CD4-positive, alpha-beta T cell (primary cell): ENCODE data around the gene DOCK4. TPM values are rescaled to one million over a fixed set of nuclear protein-coding genes. Genes with fewer than 3 reads are reported as not detected.
A peak's percentile ranks its signal among the peaks of the same experiment; 100 is the strongest.
"Not testable (repeated sequence)": the region's sequence is repeated elsewhere in the genome, so short reads cannot be mapped to it uniquely, and the experiment has no call there.

Experiments
- ATAC-seq: fragments of 200-7000 bp; cut with Tn5 transposase; one replicate; pipeline ENCODE4 v1.10.0; 2022; ENCODE audit warnings: mild to moderate bottlenecking; ENCODE audit not compliant: poor library complexity
- CTCF ChIA-PET: fragments of 350-600 bp; sonication (Branson Sonifier 250); formaldehyde crosslinking; loops from one replicate; lab custom pipeline; 2021; ENCODE audit warnings: antibody characterized with exemption, inconsistent platforms; lab: Charles Lee
- POLR2A ChIA-PET: fragments of 350-600 bp; sonication (Branson Sonifier 250); formaldehyde crosslinking; loops from one replicate; lab custom pipeline; 2021; ENCODE audit warnings: antibody characterized with exemption, inconsistent platforms; lab: Charles Lee
- DNase-seq, 14 experiments: peaks; one replicate each; pipeline ENCODE4 v3.0.0-alpha.2; 2013 to 2020; ENCODE audit warnings: mixed read lengths in 2 of 14
- H3K27ac ChIP-seq, 2 donors: one replicate each; pipeline versions ENCODE4 v1.5.1 to v1.7.0; 2013; ENCODE audit warnings: low read length in 2 of 2, low read depth in 1 of 2, mild to moderate bottlenecking in 1 of 2
- H3K27me3 ChIP-seq, 2 experiments: 1 replicate in 1 of 2; 2 replicates in 1 of 2; pipeline versions ENCODE4 v1.6.1 to v1.7.0; 2013; ENCODE audit warnings: low read length in 2 of 2, control low read depth in 1 of 2, mild to moderate bottlenecking in 1 of 2, moderate library complexity in 1 of 2; ENCODE audit not compliant: insufficient read depth in 2 of 2, control insufficient read depth in 1 of 2
- H3K36me3 ChIP-seq: one replicate; pipeline ENCODE4 v1.6.1; 2013; ENCODE audit warnings: low read length, control low read depth; ENCODE audit not compliant: insufficient read depth
- H3K4me1 ChIP-seq: one replicate; pipeline ENCODE4 v1.6.1; 2013; ENCODE audit warnings: low read length, control low read depth; ENCODE audit not compliant: insufficient read depth
- H3K4me3 ChIP-seq: one replicate; pipeline ENCODE4 v1.5.1; 2013; ENCODE audit warnings: mild to moderate bottlenecking, low read length, moderate library complexity
- H3K9me3 ChIP-seq, 2 experiments: 1 replicate in 1 of 2; 2 replicates in 1 of 2; pipeline versions ENCODE4 v1.6.1 to v1.7.0; 2013; ENCODE audit warnings: low read length in 2 of 2, mild to moderate bottlenecking in 2 of 2, control low read depth in 1 of 2, moderate library complexity in 1 of 2; ENCODE audit not compliant: control insufficient read depth in 1 of 2, insufficient read depth in 1 of 2
- H3K27ac Mint-ChIP-seq: one replicate; pipeline ENCODE4 v1.8.0; 2020; ENCODE audit warnings: mixed read lengths
- H3K27me3 Mint-ChIP-seq: one replicate; pipeline ENCODE4 v1.8.0; 2021; ENCODE audit warnings: mixed read lengths
- H3K36me3 Mint-ChIP-seq: one replicate; pipeline ENCODE4 v1.8.0; 2021; ENCODE audit warnings: low read depth, mixed read lengths
- H3K4me1 Mint-ChIP-seq: one replicate; pipeline ENCODE4 v1.8.0; 2021; ENCODE audit warnings: low read depth, mixed read lengths
- H3K4me3 Mint-ChIP-seq: one replicate; pipeline ENCODE4 v1.8.0; 2020; ENCODE audit warnings: mild to moderate bottlenecking, mixed read lengths
- H3K9me3 Mint-ChIP-seq: one replicate; pipeline ENCODE4 v1.8.0; 2020; ENCODE audit warnings: mixed read lengths
- CTCF ChIP-seq: fragments of 200-600 bp; IDR thresholded peaks from one replicate; pipeline ENCODE4 v1.8.0; 2022; ENCODE audit warnings: antibody characterized with exemption, mild to moderate bottlenecking
- intact Hi-C, 2 experiments: fragments of 100-400 bp; cut with DNase I in 1 of 2; cut with micrococcal nuclease in 1 of 2; formaldehyde crosslinking; loops; one replicate each; pipeline versions ENCODE4 v1.15.1 to v1.9.0; 2023 to 2025; cut with DNase I, micrococcal nuclease
- total RNA-seq, 174 experiments: library from RNA in 2 of 174; stranded (reverse) in 2 of 174; gene quantifications; one replicate each; pipeline ENCODE4 v1.2.3 and lab custom pipeline; 2021 to 2026

DOCK4 gene
- total RNA-seq, 2 experiments from 2014 or later, result 0.31 to 0.38 TPM

DNA sequence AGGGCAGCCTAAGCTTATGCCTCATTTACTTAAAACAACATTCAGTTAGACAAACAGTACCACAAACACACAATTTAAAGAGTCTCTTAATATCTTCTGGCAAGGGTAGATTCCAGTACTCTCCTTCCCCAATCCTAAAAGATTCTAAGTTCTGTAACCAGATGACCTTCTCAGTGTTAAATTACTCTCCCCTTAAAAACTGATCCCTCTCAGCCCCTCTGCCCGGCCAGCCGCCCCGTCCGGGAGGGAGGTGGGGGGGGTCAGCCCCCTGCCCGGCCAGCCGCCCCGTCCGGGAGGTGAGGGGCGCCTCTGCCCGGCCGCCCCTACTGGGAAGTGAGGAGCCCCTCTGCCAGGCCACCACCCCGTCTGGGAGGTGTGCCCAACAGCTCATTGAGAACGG lies 78.2 kb downstream of the DOCK4 start:
- H3K4me3 Mint-ChIP-seq, H3K36me3 Mint-ChIP-seq, H3K9me3 ChIP-seq, H3K4me3 ChIP-seq, H3K4me1 Mint-ChIP-seq, DNase-seq, H3K9me3 Mint-ChIP-seq, H3K36me3 ChIP-seq, H3K27me3 ChIP-seq, POLR2A ChIA-PET, H3K27ac Mint-ChIP-seq, H3K27ac ChIP-seq, ATAC-seq, CTCF ChIA-PET, H3K4me1 ChIP-seq, intact Hi-C loops, H3K27me3 Mint-ChIP-seq: not testable (repeated sequence)

DNA sequence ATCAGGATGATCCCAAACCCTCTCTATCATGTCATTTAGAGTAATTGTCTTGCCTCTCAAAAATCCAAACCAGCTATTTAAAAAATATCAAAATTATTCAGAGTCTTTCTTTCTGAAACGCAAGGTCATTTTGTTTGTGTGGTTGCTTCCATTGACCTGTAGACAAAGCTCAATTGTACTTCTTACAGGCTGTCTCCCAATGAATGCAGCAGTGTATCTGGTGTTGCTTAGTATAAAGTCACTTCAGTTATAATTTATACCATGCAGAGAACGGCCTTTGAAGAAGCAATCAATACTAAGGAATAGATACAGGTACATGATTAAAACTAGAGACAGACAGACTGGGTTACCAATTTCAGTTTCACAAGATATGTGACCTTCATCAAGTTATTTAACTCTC lies 80.9 kb downstream of the DOCK4 start:
- H3K27ac ChIP-seq, result no peak overlapping the region
- H3K4me3 ChIP-seq, result no peak overlapping the region
- intact Hi-C loops, result no loop called here
- DNase-seq (no peak), ATAC-seq (no peak)
- H3K4me1 ChIP-seq, result no peaks in the 10 kb centered on the region
- no peaks in the 10 kb centered on the region for H3K36me3 ChIP-seq
- no peaks in the 10 kb centered on the region for H3K9me3 Mint-ChIP-seq
- TF ChIP-seq CTCF, result no peak
- no peaks in the 10 kb centered on the region for H3K9me3 ChIP-seq
- ChIA-PET POLR2A (no interaction called here), CTCF (no interaction called here)
- H3K27me3 Mint-ChIP-seq, result no peaks in the 10 kb centered on the region
- no peaks in the 10 kb centered on the region for H3K36me3 Mint-ChIP-seq
- no peak overlapping the region for H3K27ac Mint-ChIP-seq
- no peak overlapping the region for H3K4me3 Mint-ChIP-seq
- no peaks in the 10 kb centered on the region for H3K27me3 ChIP-seq
- no peaks in the 10 kb centered on the region for H3K4me1 Mint-ChIP-seq

GRCh38 chr7:112124061-112124766 lies 82.0 kb downstream of the DOCK4 start:
- no peaks in the 10 kb centered on the region for H3K36me3 ChIP-seq
- H3K9me3 ChIP-seq, result no peaks in the 10 kb centered on the region
- no peak for TF ChIP-seq CTCF
- Mint-ChIP-seq H3K27me3 (no peaks in the 10 kb centered on the region), H3K4me1 (no peaks in the 10 kb centered on the region), H3K36me3 (no peaks in the 10 kb centered on the region), H3K9me3 (no peaks in the 10 kb centered on the region), H3K4me3 (no peak overlapping the region), H3K27ac (no peak overlapping the region)
- ChIA-PET CTCF (no interaction called here), POLR2A (no interaction called here)
- H3K27me3 ChIP-seq, result no peaks in the 10 kb centered on the region
- no peak overlapping the region for H3K27ac ChIP-seq
- DNase-seq (peak in 2 of 14 experiments; percentile 8 to 21), ATAC-seq (no peak)
- no peaks in the 10 kb centered on the region for H3K4me1 ChIP-seq
- no peak overlapping the region for H3K4me3 ChIP-seq
- intact Hi-C loops, result no loop called here

- H3K27me3 ChIP-seq, result no peaks in the 10 kb centered on the region
- intact Hi-C loops, result no loop called here
- Mint-ChIP-seq H3K36me3 (no peaks in the 10 kb centered on the region), H3K4me1 (no peaks in the 10 kb centered on the region), H3K27ac (no peak overlapping the region), H3K4me3 (no peak overlapping the region), H3K27me3 (no peaks in the 10 kb centered on the region), H3K9me3 (no peaks in the 10 kb centered on the region)
- H3K4me1 ChIP-seq, result no peaks in the 10 kb centered on the region
- ChIA-PET CTCF (no interaction called here), POLR2A (no interaction called here)
- H3K4me3 ChIP-seq, result no peak overlapping the region
- H3K9me3 ChIP-seq, result no peaks in the 10 kb centered on the region
- no peak overlapping the region for H3K27ac ChIP-seq
- H3K36me3 ChIP-seq, result no peaks in the 10 kb centered on the region
- no peak for TF ChIP-seq CTCF
- DNase-seq, result no peak
- ATAC-seq, result no peak
These were observed 83.4 kb downstream of the DOCK4 start for GRCh38 chr7:112122798-112123197.
